Nucleus accumbens (tissue), 56 donors: ENCODE results near the gene SULT1C2.

Source experiments
- DNase-seq, 56 donors: peaks; one replicate each; lab custom pipeline; 2025; lab: John Stamatoyannopoulos, UW

Gene SULT1C2

DNA sequence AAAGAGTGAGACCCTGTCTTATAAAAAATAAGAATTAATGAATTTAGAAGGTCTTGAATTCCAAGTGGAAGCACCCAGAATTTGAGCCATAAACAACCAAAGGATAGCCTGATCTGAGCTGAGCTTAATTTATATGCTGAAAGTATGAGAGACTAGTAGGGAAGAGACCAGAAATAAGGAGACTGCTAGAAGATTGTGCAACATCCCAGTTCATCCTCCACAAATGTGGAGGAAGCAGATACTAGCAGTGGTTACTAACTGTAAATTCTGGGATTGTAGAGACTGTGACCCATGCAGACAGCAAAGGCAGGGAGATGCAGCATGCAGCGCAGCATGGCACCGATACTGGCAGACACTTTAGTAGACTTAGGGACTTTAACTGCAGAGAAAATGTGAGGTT lies 1.5 kb upstream of the SULT1C2 start:
- no peak for DNase-seq

- DNase-seq = no peak
These were observed 5.2 kb downstream of the SULT1C2 start for GRCh38 chr2:108293850-108294249.

GRCh38 chr2:108297436-108298141 lies 8.9 kb downstream of the SULT1C2 start:
- DNase-seq = no peak

GRCh38 chr2:108301558-108301957 lies 12.9 kb downstream of the SULT1C2 start:
- no peak for DNase-seq

DNA sequence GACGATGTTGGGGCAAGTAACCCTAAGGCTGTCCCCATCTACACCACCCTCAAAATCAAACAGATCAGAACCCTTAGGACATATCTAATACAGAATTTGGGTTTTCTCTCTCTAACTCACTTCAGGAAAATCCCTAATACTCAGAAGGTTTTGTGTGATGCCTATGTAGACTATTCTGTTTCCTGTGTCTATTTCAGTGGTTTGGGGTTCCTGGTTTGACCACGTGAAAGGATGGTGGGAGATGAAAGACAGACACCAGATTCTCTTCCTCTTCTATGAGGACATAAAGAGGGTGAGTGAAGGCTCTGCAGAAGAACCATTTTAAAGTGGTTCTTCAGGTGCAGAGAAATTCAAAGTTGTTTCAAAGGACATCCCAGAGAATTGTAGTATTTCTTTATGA lies 16.3 kb downstream of the SULT1C2 start:
- DNase-seq = no peak

DNA sequence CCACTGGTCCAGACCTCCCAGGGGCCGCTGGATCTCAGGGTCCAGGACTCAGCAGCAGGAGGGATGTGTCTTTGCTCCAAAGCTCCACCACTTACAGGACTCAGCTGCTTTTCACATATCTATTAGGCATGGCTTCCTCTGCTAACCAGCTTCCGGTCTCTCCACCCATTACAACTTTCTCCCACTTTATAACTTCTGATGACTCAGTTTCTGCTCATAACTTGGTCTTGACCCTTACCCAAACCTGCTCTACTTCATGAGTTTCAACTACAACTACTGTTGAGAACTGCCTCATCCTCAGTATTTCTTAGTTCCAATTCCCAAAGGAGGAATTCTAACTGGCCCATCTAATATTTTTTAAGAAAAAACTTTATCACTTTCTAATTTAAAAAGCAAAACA lies 17.2 kb downstream of the SULT1C2 start:
- no peak for DNase-seq

- DNase-seq = no peak
These were observed 21.2 kb downstream of the SULT1C2 start for GRCh38 chr2:108309903-108310302.

GRCh38 chr2:108314586-108315296 lies 26.0 kb downstream of the SULT1C2 start:
- DNase-seq = no peak

- DNase-seq = peak in 1 of 56 donors; percentile 1
These were observed 26.8 kb downstream of the SULT1C2 start for GRCh38 chr2:108315444-108315934.

DNA sequence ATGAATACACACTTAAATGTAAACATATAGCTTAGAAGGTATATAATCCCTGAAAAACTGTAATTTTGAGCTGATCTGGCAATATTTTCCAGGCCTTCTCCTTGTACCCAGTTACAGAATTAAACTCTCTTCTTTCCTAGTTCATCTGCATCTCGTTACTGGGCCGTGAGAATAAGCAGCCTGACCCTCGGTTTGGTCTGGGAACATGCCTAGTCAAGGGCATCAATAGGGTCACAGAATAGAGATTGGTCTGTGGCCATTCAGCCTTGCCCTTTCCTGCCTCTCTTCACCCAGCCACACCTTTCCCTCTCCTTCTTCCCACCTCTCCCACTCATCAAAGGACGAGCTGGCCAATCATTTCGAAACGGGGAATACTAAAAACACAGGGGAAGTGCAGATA lies 27.3 kb downstream of the SULT1C2 start:
- DNase-seq = no peak

DNA sequence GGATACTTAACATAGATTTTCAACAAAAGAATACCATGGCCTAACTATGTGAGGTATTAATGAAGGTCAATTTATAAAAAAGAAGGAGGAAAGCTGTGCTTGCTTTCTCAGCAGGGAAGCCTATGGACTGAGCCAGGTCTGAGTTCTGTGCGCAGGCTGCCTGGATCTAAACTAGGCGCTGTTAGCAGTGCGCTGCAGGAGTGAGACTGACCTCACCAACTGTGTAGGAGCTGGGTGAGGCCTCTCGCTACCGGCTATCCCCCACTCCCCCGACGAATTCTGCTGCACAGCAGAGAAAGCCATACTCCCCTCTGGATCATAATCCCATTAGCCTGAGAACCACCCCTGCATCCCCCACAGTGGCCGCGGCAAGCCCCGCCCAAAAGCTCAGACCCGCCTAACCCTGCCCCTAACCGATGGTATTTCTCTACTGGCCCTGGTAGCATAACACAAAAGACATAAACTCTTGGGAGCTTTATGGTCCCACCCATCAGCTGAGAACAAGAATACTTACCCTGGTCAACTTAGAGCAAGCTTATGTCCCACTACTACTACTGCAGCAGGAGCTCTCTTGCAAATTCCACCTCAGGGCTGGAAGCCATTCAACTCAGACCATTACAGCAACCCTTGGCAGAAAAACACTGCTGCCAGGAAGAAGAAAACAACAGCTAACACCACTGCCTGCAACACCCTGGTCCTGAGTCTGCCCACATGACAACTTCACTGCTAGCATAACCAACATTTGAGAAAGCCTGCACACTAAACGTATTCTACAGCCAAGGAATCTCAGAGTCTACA lies 28.0 kb downstream of the SULT1C2 start:
- peak in 1 of 56 donors; percentile 1 for DNase-seq

GRCh38 chr2:108320326-108320922 lies 31.7 kb downstream of the SULT1C2 start:
- no peak for DNase-seq

DNA sequence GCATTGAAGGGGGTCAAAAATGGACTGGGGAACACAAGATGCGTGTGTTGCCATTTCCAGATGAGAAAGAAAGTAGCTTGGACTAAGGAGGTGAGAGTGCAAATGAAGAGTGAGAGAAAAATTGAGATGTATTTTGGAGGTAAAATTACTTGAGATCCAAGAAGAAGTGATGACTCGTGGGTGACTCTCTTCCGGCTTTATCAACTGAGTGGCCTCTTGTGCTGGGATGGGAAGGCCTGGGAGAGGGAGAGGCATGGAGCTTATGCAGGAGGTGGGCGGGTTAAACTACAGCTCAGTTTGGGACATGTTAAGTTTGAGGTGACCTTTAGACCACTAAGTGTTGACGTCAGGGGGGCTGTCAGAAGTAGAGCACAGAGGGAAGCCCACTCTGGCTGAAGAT lies 34.9 kb downstream of the SULT1C2 start:
- no peak for DNase-seq

DNA sequence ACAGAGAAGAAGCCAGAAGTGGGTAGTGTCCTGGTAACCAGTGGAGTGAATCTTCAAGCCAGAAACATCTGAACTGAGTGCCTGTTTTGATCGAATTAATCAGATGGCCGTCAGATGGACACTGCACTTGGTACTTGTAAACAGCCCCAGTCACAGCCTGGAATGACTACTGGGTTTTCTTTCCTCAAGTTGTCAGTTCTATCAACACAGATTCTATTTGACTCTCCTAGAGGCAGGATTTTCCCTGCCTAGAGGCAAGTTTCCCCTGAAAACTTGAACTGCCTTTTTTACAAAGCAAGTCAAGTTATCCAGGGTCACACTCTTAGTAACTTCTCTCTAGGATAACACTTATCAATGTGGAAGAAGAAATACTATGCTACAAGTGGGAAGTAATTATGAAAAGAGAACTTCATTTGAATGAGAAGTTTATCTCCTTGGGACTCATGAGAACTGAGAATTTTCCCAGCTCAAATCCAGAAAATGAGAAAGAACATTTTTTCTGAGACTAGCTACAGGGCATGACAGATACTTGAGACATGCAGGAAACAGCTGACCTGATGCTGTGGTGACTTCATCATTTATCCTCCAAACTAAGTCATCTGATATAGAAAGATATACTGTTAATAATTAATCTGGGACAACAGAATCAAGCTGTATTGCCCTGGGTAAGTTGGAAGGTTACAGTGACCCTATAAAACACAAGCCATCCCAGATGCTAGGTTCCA lies 36.0 kb downstream of the SULT1C2 start:
- DNase-seq = no peak

DNA sequence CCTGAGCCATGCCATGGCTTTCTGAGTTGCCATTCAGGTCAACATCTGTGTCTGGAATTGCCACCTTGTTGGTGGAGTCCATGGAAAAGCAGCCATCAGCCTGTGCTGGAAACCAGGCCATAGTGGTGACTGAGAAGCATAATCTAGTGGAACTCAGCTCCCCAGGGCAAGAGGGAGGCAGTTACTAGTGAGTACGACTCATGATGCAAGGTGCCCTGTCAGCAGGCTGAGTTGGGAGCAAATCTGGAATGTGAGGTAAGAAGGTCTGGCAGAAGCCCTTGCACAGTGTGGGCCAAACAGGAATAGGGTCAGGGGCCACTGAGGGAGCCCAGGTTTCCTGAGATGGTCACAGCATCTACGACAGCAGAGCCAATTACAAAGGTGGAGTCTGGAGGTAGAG lies 37.1 kb downstream of the SULT1C2 start:
- no peak for DNase-seq

DNA sequence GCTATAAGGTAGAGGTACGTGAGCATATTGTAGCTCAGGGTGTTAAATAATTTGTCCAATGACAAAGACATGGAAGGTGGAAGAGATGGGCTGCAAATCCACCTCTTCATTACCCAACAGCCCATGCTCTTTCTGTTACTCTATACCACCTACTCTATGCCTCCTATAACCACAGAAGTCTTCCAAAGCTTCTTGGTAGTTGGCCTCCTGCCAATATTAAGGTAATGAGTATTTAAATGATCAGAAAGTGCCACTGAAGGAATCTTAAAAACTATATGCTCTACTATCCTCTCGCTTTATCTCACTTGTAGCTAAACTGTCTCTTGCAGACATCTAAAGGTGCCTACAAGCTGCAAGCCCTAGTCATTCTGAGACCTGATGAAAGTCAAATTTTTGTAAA lies 41.1 kb downstream of the SULT1C2 start:
- DNase-seq = no peak

DNA sequence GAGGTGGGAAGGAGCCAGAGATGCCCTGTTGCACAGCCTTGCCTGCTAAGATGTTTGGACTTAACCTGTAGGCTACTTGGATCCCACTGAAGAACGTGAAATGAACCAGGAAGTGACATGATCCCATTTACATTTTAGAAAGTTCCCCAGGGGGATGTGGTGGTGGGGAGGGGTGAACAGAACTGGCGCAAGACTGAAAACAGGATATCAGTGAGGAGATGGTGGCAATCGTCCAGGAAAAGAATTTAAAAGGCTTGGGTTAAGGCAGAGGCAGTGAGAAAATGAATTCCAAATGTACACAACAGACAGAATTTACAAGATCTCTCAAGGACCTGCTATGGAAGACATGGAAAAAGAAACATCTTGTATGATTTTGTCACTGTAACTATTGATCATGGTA lies 42.3 kb downstream of the SULT1C2 start:
- no peak for DNase-seq

- no peak for DNase-seq
These were observed 57.3 kb downstream of the SULT1C2 start for GRCh38 chr2:108345951-108346350.

DNA sequence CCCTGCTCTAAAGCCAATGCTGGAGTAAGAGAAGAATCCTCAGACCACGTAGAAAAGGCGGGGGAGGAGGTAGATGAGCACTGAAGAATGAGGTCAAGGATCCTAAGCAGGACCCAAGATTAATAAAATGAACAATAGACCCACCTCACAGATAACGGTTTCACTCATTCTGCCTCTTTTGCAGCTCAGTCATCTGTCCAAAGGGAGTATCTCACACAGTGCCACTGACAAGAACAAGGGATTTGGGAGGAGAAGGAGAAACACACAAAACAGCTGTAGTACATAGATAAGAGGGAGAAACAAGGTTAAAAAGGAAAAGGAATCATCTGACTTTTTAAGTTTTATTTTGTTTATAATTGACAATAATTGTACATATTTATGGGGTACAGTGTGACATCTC lies 58.1 kb downstream of the SULT1C2 start:
- no peak for DNase-seq

- DNase-seq = no peak
These were observed 59.1 kb downstream of the SULT1C2 start for GRCh38 chr2:108347786-108348185.
